Endometrium (tissue), 2 donors: ENCODE data around the gene SDR9C7.
"Not testable (repeated sequence)": the region's sequence is repeated elsewhere in the genome, so short reads cannot be mapped to it uniquely, and the experiment has no call there.

Experiments
- FAIRE-seq: peaks from 2 replicates; lab custom pipeline; 2012; peaks lifted over from hg19 to GRCh38; lab: Jason Lieb, UNC
- donor health status: control.
- donor health status: control.

Gene SDR9C7

DNA sequence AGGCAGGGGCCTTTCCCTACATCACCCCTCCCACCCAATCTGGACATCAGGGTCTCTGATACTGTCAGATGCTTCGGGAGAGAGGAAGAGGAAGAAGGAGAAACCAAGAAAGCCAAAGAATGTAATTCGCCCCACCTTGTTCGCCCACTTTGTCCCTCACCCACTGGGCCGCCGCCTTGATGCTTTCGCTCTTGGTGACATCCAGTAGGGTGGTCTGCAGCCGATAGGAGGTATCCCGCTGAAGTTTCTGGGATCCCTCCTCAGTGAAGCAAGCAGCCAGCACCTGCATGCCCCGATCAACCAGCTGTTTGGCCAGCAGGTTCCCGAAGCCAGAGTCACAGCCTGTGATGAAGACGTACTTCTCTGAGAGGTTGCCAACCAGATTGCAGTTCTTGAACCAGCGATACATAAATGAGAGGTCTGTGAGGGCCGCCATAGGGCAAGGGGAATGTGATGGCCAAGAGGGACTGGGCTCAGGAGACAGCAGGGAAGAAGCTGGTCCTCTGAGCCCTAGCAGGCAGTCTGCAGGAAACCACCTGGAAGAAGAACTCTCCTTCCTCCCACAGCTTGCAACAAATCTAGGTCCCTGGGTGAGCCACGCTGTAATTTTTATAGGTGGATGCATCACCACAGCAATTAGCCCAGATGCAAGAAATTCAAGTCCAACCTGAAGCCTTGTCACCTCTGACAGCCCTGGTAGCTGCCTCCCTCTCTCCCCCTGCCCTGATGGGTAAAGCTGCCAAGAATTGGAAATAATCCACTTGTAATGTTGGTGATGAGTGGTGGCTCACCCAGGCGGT lies at the start of gene SDR9C7:
TSS of gene SDR9C7 (minus strand) at position 583 of the 800 bp plus-strand sequence. CDS start at position 436, 147 bp downstream.
- FAIRE-seq, result no peak

DNA sequence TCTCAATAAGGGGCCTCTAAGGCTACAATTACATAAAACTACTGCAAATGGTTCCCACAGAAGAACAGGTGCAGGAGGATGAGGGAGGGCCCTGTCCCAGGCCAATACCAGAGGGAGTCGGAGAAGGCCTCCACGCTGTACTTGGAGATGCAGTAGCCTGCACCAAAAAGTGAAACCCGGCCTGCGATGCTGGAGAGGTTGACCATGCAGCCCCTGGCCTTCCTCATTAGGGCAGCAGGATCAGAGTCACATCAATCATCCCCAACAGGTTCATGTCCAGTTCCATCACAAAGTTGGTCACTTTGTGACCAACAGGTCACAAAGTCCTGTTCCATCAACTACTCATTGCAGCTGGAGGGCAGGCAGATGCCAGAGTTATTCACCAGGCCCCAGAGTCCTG lies 49.2 kb upstream of the SDR9C7 start:
- FAIRE-seq, result no peak

- FAIRE-seq, result not testable (repeated sequence)
Observed at GRCh38 chr12:56982578-56983236, 48.5 kb upstream of the SDR9C7 start.

DNA sequence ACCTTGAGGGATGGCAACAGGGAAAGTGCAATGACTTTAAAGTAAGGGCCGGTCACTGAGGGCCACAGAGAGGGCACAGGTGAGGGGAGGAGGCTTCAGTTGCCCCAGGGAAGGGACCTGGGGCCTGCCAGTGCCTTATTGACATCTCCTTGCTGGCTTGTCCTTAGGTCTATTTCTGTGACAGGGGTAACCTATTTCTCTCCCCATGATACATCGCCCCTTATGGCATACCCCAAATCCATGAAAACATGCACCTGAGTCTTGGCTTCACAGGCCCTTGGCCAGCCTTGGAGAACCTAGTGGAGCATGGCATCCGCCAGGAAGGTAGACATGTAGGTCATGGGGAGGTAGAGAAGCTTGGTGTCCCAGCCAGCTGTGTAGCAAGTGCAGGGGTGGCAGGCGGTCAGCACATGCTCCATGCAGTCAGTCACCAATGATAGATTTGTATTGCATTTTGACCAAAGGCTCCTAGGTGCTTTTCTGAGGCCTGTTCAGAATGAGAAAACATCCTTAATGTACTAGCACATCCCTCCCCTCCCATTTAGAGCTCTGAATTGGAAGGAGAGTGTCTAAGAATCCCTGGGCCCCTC lies 46.8 kb upstream of the SDR9C7 start:
- FAIRE-seq, result no peak

DNA sequence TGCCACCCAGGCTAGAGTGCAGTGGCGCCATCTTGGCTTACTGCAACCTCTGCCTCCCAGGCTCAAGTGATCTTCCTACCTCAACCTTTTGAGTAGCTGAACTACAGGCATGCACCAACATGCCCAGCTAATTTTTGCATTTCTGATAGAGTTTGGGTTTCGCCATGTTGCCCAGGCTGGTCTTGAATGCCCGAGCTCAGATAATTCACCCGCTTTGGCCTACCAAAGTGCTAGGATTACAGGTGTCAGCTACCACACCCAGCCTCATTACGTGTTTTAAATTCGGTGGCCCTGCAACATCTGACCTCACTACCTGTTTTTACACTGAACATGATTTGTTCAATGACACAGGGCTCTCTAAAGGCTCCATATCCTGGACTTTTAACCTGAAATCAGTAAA lies 46.1 kb upstream of the SDR9C7 start:
- no peak for FAIRE-seq

- no peak for FAIRE-seq
Observed at GRCh38 chr12:56979628-56980027, 45.4 kb upstream of the SDR9C7 start.

- FAIRE-seq, result no peak
Observed at GRCh38 chr12:56978397-56979138, 44.4 kb upstream of the SDR9C7 start.

DNA sequence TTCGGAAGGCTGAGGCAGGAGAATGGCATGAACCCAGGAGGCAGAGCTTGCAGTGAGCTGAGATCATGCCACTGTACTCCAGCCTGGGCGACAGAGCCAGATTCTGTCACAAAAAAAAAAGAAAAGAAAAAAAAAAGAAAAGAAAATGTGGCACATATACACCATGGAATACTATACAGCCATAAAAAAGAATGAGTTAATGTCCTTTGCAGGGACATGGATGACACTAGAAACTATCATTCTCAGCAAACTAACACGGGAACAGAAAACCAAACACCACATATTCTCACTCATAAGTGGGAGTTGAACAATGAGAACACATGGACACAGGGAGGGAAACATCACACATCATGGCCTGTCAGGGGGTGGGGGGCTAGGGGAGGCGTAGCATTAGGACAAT lies 43.2 kb upstream of the SDR9C7 start:
- FAIRE-seq, result not testable (repeated sequence)

GRCh38 chr12:56974224-56974623 lies 40.0 kb upstream of the SDR9C7 start:
- FAIRE-seq, result not testable (repeated sequence)

- not testable (repeated sequence) for FAIRE-seq
Observed at GRCh38 chr12:56968910-56969309, 34.7 kb upstream of the SDR9C7 start.

- not testable (repeated sequence) for FAIRE-seq
Observed at GRCh38 chr12:56965997-56966642, 31.9 kb upstream of the SDR9C7 start.

DNA sequence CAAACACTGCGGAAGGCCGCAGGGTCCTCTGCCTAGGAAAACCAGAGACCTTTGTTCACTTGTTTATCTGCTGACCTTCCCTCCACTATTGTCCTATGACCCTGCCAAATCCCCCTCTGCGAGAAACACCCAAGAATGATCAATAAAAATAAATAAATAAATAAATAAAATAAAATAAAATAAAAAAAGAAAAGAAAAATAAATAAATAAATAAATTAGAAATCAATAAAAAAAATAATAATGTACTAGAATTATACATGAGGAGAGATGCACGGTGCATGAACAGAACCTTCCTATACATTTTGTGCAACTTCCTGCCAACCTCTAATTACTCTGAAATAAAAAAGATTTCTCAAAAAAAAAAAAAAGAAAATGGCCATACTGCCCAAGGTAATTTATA lies 30.9 kb upstream of the SDR9C7 start:
- FAIRE-seq, result not testable (repeated sequence)

GRCh38 chr12:56963557-56963956 lies 29.3 kb upstream of the SDR9C7 start:
- FAIRE-seq, result not testable (repeated sequence)

DNA sequence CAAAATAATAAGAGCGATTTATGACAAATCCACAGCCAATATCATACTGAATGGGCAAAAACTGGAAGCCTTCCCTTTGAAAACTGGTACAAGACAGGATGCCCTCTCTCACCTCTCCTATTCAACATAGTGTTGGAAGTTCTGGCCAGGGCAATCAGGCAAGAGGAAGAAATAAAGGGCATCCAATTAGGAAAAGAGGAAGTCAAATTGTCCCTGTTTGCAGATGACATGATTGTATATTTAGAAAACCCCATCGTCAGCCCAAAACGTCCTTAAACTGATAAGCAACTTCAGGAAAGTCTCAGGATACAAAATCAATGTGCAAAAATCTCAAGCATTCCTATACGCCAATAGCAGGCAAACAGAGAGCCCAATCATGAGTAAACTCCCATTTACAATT lies 28.0 kb upstream of the SDR9C7 start:
- FAIRE-seq, result not testable (repeated sequence)

DNA sequence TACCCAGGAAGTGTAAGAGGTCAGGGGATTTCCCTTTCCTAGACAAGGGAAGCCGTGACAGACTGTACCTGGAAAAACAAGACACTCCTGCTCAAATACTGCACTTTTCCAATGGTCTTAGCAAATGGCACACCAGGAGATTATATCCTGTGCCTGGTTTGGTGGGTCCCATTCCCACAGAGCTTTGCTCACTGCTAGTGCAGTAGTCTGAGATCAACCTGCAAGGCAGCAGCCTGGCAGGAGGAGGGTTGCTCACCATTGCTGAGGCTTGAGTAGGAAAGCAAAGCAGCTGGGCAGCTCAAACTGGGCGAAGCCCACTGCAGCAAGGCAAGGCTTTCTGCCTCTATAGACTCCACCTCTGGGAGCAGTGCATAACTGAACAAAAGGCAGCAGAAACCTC lies 24.2 kb upstream of the SDR9C7 start:
- FAIRE-seq, result no peak

- no peak for FAIRE-seq
Observed at GRCh38 chr12:56957229-56958052, 23.2 kb upstream of the SDR9C7 start, which contains the start of gene RDH16. TSS of gene RDH16 (minus strand) at chr12:56957608. CDS start at chr12:56957462, 146 bp downstream.

- FAIRE-seq, result no peak
Observed at GRCh38 chr12:56955631-56956256, 21.5 kb upstream of the SDR9C7 start.

DNA sequence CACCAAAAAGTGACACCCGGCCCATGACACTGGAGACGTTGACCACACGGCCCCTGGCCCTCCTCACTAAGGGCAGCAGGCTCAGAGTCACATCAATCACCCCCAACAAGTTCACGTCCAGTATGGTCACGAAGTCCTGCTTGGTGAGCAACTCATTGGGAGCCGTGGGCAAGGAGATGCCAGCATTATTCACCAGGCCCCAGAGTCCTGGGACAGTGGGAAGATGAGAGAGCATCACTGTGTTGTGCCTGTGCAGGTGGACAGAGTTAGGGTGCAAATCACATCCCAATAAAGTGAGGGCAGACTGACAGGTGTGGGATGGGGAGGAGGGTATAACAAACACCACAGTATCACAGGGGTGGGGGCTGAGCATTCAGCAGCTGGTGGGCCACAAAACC lies 20.7 kb upstream of the SDR9C7 start:
- no peak for FAIRE-seq

DNA sequence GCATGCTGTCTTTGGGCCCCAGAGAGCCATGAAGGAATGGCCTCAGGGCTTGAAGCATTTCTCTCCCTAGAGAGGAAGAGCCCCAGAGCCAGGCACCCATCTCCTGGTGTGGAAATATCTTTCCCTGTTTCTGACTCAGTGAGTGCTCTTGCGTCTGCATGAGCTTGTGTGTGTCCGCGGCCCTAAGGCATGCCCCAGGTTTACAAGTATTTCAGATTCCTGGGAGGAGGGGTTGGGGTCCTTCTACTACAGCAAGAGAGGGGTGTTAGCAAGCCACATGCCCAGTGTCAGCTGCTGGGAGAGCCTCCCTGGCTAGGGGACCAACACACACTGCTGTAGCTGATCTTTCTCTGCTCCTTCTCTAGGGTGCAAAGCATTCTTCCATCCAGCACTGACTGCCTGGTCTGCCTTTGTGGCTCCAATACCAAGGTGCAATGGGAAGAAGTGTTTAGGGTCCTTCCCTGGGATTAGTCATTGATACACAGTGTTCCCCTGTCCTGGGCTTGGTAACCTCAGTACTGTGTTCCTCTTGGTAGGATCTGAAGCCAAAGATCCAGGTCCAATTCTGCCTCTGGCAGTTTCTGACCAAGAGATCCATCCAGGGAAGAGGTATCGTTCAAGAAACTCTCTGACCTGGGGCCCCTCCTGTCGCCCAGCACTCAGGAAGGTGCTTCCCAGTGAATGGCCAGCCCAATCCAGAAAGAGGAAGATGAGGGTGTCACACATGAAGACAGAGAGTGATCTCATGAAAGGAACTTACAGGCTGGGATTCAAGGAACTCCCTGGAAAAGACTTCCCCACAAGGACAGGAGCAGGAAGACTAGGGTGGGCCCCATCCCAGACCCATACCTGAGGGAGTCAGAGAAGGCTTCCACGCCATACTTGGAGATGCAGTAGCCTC lies 20.1 kb upstream of the SDR9C7 start:
- FAIRE-seq, result no peak
